K562 (cell line): ENCODE results near the gene C19orf12. TPM values are rescaled to one million over a fixed set of nuclear protein-coding genes. Genes with fewer than 3 reads are reported as not detected.

Experiments used
- ATAC-seq: fragments of 200-7000 bp; cut with Tn5 transposase; 3 replicates; pipeline ENCODE4 v1.9.1; 2020; ENCODE audit warnings: moderate library complexity
- BruUV-seq: library from RNA; stranded (reverse); fragments of 400-500 nt; replicated peaks from 2 replicates; lab custom pipeline; 2021; lab: Mats Ljungman, UMichigan
- CTCF ChIA-PET: fragments of 300-600 bp; formaldehyde crosslinking; extraction: SDS; loops from one replicate; lab custom pipeline; 2021; ENCODE audit warnings: low intra/inter-chr PET ratio; lab: Yijun Ruan, JAX
- POLR2A ChIA-PET: fragments of 300-600, 350-650 bp; sonication (Branson Sonifier 250); formaldehyde crosslinking; extraction: SDS; loops from one replicate; lab custom pipeline; 2021; ENCODE audit warnings: antibody characterized with exemption, inconsistent platforms; lab: Yijun Ruan, JAX
- DNase-seq, 4 experiments: peaks; one replicate each; pipeline versions ENCODE4 v3.0.0 to v3.0.0-alpha.2; 2011 to 2018; ENCODE audit warnings: low spot score in 3 of 4, mixed read lengths in 3 of 4; ENCODE audit errors: extremely low read depth in 1 of 4
- FAIRE-seq: peaks from 2 replicates; lab custom pipeline; 2011; peaks lifted over from hg19 to GRCh38; lab: Jason Lieb, UNC
- H2AFZ ChIP-seq: 2 replicates; pipeline ENCODE4 v1.6.0; 2011; ENCODE audit warnings: low read depth, low read length, control low read depth, inconsistent platforms
- H3K27ac ChIP-seq: fragments of 200-600 bp; 3 replicates; pipeline ENCODE4 v1.8.0; 2011; ENCODE audit warnings: low read depth, mild to moderate bottlenecking, control low read depth, inconsistent platforms, low read length, moderate library complexity, mixed read lengths; ENCODE audit errors: extremely low read depth
- H3K27me3 ChIP-seq, 2 experiments: fragments of 300-600 bp in 1 of 2; 2 replicates in 1 of 2; 3 replicates in 1 of 2; pipeline versions ENCODE4 v1.6.0 to v1.8.0; 2011; ENCODE audit warnings: inconsistent platforms in 2 of 2, low read length in 2 of 2, mild to moderate bottlenecking in 1 of 2, mixed read lengths in 1 of 2, moderate library complexity in 1 of 2; ENCODE audit not compliant: control insufficient read depth in 2 of 2, insufficient read depth in 2 of 2
- H3K36me3 ChIP-seq: fragments of 300-600 bp; 3 replicates; pipeline ENCODE4 v1.8.0; 2011; ENCODE audit warnings: mild to moderate bottlenecking, low read length, inconsistent platforms; ENCODE audit not compliant: control insufficient read depth, insufficient read depth
- H3K4me1 ChIP-seq, 2 experiments: fragments of 200-600 bp in 1 of 2; replicated peaks in 1 of 2; 2 replicates in 1 of 2; 3 replicates in 1 of 2; pipeline versions ENCODE4 v1.5.1 to v1.8.0; 2011; ENCODE audit warnings: inconsistent platforms in 2 of 2, low read length in 2 of 2, mild to moderate bottlenecking in 1 of 2, mixed read lengths in 1 of 2, moderate library complexity in 1 of 2; ENCODE audit not compliant: control insufficient read depth in 2 of 2, insufficient read depth in 2 of 2
- H3K4me2 ChIP-seq: 2 replicates; pipeline ENCODE4 v1.6.1; 2011; ENCODE audit warnings: low read length, control low read depth, inconsistent platforms, mixed read lengths; ENCODE audit not compliant: insufficient read depth
- H3K4me3 ChIP-seq: fragments of 200-600 bp; sonication (generic), shearing (Covaris generic); 2 replicates; pipeline ENCODE4 v1.5.1; 2016; ENCODE audit warnings: control low read depth, inconsistent platforms
- H3K79me2 ChIP-seq: fragments of 200-600 bp; 3 replicates; pipeline ENCODE4 v1.8.0; 2011; ENCODE audit warnings: low read length, inconsistent platforms; ENCODE audit not compliant: control insufficient read depth, insufficient read depth
- H3K9ac ChIP-seq, 2 experiments: 2 replicates each; pipeline versions ENCODE4 v1.6.0 to v1.6.1; 2011; ENCODE audit warnings: low read depth in 2 of 2, low read length in 2 of 2, control low read depth in 1 of 2, inconsistent platforms in 1 of 2, mild to moderate bottlenecking in 1 of 2, mixed read lengths in 1 of 2; ENCODE audit not compliant: insufficient read depth in 1 of 2
- H3K9me1 ChIP-seq: one replicate; pipeline ENCODE4 v1.6.0; 2011; ENCODE audit warnings: inconsistent platforms, mild to moderate bottlenecking, low read length, moderate library complexity; ENCODE audit not compliant: control insufficient read depth, insufficient read depth
- H3K9me3 ChIP-seq: replicated peaks from 2 replicates; pipeline ENCODE4 v1.5.1; 2011; ENCODE audit warnings: low read depth, low read length, inconsistent platforms; ENCODE audit not compliant: control insufficient read depth, insufficient read depth
- H4K20me1 ChIP-seq: replicated peaks from 2 replicates; pipeline ENCODE4 v1.6.1; 2011; ENCODE audit warnings: low read length, inconsistent platforms, mixed read lengths; ENCODE audit not compliant: control insufficient read depth, insufficient read depth
- FOXJ2 ChIP-seq: fragments of 200-800 bp; sonication (Bioruptor generic); IDR thresholded peaks from 2 replicates; pipeline ENCODE4 v1.6.1; 2016; ENCODE audit warnings: missing genetic modification characterization, missing compliant biosample characterization
- KDM1A ChIP-seq, 2 experiments: fragments of 450-650 bp; IDR thresholded peaks; 2 replicates each; pipeline ENCODE4 v1.6.1; 2016; ENCODE audit warnings: mild to moderate bottlenecking in 2 of 2
- MEIS2 ChIP-seq: fragments of 450-650 bp; IDR thresholded peaks from 2 replicates; pipeline ENCODE4 v1.6.1; 2014; ENCODE audit warnings: mild to moderate bottlenecking; ENCODE audit not compliant: partially characterized antibody
- NCOR1 ChIP-seq: fragments of 450-650 bp; IDR thresholded peaks from 2 replicates; pipeline ENCODE4 v1.6.1; 2016; ENCODE audit warnings: mild to moderate bottlenecking, moderate library complexity
- SIN3A ChIP-seq, 2 experiments: fragments of 150-350 bp in 1 of 2; IDR thresholded peaks; 2 replicates each; pipeline ENCODE4 v1.6.1; 2011 to 2016; ENCODE audit warnings: borderline replicate concordance in 2 of 2, low read depth in 2 of 2, low read length in 2 of 2, mild to moderate bottlenecking in 2 of 2, moderate library complexity in 2 of 2; ENCODE audit not compliant: control insufficient read depth in 1 of 2
- SMAD3 ChIP-seq: fragments of 450-650 bp; formaldehyde crosslinking; conservative IDR thresholded peaks from 2 replicates; pipeline ENCODE4 v1.4.0; 2020; ENCODE audit warnings: mild to moderate bottlenecking
- ZNF197 ChIP-seq: fragments of 200-800 bp; sonication (Bioruptor generic); IDR thresholded peaks from 2 replicates; pipeline ENCODE4 v1.6.1; 2016; ENCODE audit warnings: low read depth, missing genetic modification characterization, missing compliant biosample characterization
- ZNF766 ChIP-seq: fragments of 200-800 bp; sonication (Bioruptor generic); conservative IDR thresholded peaks from 2 replicates; pipeline ENCODE4 v1.6.1; 2016; ENCODE audit warnings: missing genetic modification characterization, missing compliant biosample characterization
- WGBS: fragments of 100-300 bp; shearing (Covaris generic); methylation state at CpG from one replicate; pipeline ENCODE4 v1.1.6; 2016; ENCODE audit warnings: low coverage, mixed read lengths; ENCODE audit not compliant: insufficient coverage; ENCODE audit errors: missing lambda C conversion rate; 5-methylcytosine and 5-hydroxymethylcytosine counted together
- in situ Hi-C: fragments of 300-500 bp; cut with MboI; formaldehyde crosslinking; loops from 4 replicates; pipeline ENCODE4 v1.15.0; 2018; ENCODE audit warnings: inconsistent platforms, mixed read lengths
- intact Hi-C: fragments of 100-400 bp; cut with micrococcal nuclease; formaldehyde crosslinking; loops from 2 replicates; pipeline ENCODE4 v1.14.2; 2022
- polyA plus RNA-seq, 8 experiments: library from polyadenylated mRNA; depleted of rRNA in 4 of 8; stranded (reverse) in 5 of 8; unstranded in 3 of 8; fragments of >200 nt; fragmentation: Nextera tagmentation in 2 of 8; fragmentation: Illumina TruSeq in 1 of 8; extraction: Ambion mirVana in 2 of 8; extraction: Trizol in 1 of 8; gene quantifications; 2 replicates each; pipeline versions ENCODE4 v1.2.1 to v1.2.3, GENCODE V29; 2011 to 2014; ENCODE audit warnings: inconsistent platforms in 1 of 8, missing spikeins in 1 of 8
- total RNA-seq, 7 experiments: library from RNA; depleted of rRNA in 6 of 7; stranded (reverse); fragments of >200 nt in 6 of 7; fragmentation: Illumina TruSeq in 2 of 7; extraction: Trizol in 2 of 7; gene quantifications; 2 replicates each; pipeline versions ENCODE4 v1.2.1 to v1.2.3, GENCODE V29; 2011 to 2021; ENCODE audit warnings: low replicate concordance in 1 of 7
- TF ChIP-seq, protein P1 (sequence below): fragments of 250-450 bp; sonication (Bioruptor Pico); IDR thresholded peaks from 2 replicates; pipeline ENCODE4 v1.4.0; 2020; ENCODE audit warnings: mild to moderate bottlenecking, moderate library complexity
- TF ChIP-seq, protein P2 (sequence below): fragments of 450-650 bp; IDR thresholded peaks from 2 replicates; pipeline ENCODE4 v1.6.1; 2016; ENCODE audit warnings: antibody characterized with exemption
- TF ChIP-seq, protein P3 (sequence below): sonication (generic); formaldehyde crosslinking; IDR thresholded peaks from 2 replicates; pipeline ENCODE4 v1.9.0; 2022; ENCODE audit warnings: mild to moderate bottlenecking, missing genetic modification reagents
- TF ChIP-seq, protein P4 (sequence below): fragments of 450-650 bp; formaldehyde crosslinking; IDR thresholded peaks from 2 replicates; pipeline ENCODE4 v1.4.0; 2020; ENCODE audit warnings: mild to moderate bottlenecking, moderate library complexity
- TF ChIP-seq, protein P5 (sequence below): fragments of 200-800 bp; sonication (Bioruptor generic); IDR thresholded peaks from 2 replicates; pipeline ENCODE4 v1.6.1; 2017; ENCODE audit warnings: missing genetic modification characterization, missing compliant biosample characterization

Gene C19orf12
- total and polyA plus RNA-seq, 9 of the 15 experiments (the other 6 are each of a cell fraction or from before 2014, with no cell fraction given), result 1.9 to 14.5 (median 10.2) TPM

DNA sequence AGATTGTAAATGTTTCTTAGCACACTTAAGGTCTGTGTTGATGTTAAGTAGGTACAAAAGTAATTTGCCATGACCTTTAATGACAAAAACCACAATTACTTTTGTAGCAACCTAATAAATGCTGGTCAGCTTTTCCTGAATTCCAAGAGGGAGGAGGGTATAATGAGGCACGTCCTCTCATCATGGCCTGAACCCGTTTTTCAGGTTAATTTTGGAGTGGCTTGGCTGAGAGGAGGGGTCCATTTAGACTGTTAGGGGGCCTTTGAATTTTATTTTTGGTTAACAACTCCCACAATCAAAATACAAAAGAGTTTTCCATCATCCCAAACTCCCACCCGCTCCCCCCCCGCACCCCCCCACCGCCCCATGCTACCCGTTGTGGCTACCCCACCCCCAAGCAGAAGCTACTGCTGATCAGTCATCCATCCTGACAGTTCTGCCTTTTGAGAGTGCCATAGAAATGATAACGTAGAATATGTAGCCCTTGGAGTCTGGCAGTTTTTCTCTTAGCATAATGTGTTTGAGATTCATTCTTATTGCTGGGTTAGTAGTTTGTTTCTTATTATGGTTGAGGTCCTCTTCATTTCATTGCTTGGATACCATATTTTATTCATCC, 64.2 kb downstream of the C19orf12 start:
- Histone ChIP-seq H3K4me2 (no peak overlapping the region; the same call in 1 of the 2 replicates), H3K4me3 (no peak overlapping the region), H3K9me1 (no peaks in the 10 kb centered on the region), H4K20me1 (no peaks in the 10 kb centered on the region), H2AFZ (peak overlapping the region; percentile 60), H3K36me3 (no peaks in the 10 kb centered on the region), H3K4me1 (peaks cover 4 to 22% of the 10 kb centered on the region in 2 experiments; a peak in 4 of 5 replicates), H3K9me3 (no peaks in the 10 kb centered on the region), H3K9ac (no peak overlapping the region), H3K27me3 (no peaks in the 10 kb centered on the region), H3K79me2 (no peaks in the 10 kb centered on the region), H3K27ac (no peak overlapping the region)
- 9% methylated on average over 6 of the region's 7 CpGs for WGBS
- DNase-seq (peak in 1 of 4 experiments; percentile 33), FAIRE-seq (no peak), ATAC-seq (peak; percentile 80)
- intact Hi-C loops (no loop called here), in situ Hi-C loops (no loop called here)
- BruUV-seq, result no TSS peak
- CTCF ChIA-PET, result no interaction called here
- POLR2A ChIA-PET, result interaction anchor here (1.2 kb wide), 1 partner anchor 11 kb away, joined by 3 read pairs; no protein-coding TSS in a partner anchor
- TF ChIP-seq, protein P1, sequence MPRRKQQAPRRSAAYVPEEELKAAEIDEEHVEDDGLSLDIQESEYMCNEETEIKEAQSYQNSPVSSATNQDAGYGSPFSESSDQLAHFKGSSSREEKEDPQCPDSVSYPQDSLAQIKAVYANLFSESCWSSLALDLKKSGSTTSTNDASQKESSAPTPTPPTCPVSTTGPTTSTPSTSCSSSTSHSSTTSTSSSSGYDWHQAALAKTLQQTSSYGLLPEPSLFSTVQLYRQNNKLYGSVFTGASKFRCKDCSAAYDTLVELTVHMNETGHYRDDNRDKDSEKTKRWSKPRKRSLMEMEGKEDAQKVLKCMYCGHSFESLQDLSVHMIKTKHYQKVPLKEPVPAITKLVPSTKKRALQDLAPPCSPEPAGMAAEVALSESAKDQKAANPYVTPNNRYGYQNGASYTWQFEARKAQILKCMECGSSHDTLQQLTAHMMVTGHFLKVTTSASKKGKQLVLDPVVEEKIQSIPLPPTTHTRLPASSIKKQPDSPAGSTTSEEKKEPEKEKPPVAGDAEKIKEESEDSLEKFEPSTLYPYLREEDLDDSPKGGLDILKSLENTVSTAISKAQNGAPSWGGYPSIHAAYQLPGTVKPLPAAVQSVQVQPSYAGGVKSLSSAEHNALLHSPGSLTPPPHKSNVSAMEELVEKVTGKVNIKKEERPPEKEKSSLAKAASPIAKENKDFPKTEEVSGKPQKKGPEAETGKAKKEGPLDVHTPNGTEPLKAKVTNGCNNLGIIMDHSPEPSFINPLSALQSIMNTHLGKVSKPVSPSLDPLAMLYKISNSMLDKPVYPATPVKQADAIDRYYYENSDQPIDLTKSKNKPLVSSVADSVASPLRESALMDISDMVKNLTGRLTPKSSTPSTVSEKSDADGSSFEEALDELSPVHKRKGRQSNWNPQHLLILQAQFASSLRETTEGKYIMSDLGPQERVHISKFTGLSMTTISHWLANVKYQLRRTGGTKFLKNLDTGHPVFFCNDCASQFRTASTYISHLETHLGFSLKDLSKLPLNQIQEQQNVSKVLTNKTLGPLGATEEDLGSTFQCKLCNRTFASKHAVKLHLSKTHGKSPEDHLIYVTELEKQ (CRISPR knock-in tag), result no peak
- TF ChIP-seq MEIS2, result peak; percentile 85
- TF ChIP-seq, protein P2, sequence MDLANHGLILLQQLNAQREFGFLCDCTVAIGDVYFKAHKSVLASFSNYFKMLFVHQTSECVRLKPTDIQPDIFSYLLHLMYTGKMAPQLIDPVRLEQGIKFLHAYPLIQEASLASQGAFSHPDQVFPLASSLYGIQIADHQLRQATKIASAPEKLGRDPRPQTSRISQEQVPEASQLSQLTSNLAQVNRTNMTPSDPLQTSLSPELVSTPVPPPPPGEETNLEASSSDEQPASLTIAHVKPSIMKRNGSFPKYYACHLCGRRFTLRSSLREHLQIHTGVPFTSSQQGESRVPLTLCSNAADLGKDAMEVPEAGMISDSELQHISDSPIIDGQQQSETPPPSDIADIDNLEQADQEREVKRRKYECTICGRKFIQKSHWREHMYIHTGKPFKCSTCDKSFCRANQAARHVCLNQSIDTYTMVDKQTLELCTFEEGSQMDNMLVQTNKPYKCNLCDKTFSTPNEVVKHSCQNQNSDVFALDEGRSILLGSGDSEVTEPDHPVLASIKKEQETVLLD, result no peak
- no peak for TF ChIP-seq NCOR1
- TF ChIP-seq, protein P3, sequence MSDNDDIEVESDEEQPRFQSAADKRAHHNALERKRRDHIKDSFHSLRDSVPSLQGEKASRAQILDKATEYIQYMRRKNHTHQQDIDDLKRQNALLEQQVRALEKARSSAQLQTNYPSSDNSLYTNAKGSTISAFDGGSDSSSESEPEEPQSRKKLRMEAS (CRISPR knock-in tag), result no peak
- TF ChIP-seq KDM1A (IDR thresholded peaks at IDR 0.05), result no peak
- TF ChIP-seq ZNF766 (CRISPR knock-in tag), result no peak
- no peak for TF ChIP-seq ZNF197 (CRISPR knock-in tag)
- TF ChIP-seq, protein P4, sequence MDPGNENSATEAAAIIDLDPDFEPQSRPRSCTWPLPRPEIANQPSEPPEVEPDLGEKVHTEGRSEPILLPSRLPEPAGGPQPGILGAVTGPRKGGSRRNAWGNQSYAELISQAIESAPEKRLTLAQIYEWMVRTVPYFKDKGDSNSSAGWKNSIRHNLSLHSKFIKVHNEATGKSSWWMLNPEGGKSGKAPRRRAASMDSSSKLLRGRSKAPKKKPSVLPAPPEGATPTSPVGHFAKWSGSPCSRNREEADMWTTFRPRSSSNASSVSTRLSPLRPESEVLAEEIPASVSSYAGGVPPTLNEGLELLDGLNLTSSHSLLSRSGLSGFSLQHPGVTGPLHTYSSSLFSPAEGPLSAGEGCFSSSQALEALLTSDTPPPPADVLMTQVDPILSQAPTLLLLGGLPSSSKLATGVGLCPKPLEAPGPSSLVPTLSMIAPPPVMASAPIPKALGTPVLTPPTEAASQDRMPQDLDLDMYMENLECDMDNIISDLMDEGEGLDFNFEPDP, result no peak
- no peak for TF ChIP-seq SMAD3 (CRISPR knock-in tag)
- TF ChIP-seq SIN3A (IDR thresholded peaks at IDR 0.05; ENCODE audit: borderline replicate concordance in 2 of 2, control insufficient read depth in 1 of 2, low read depth in 2 of 2, low read length in 2 of 2), result no peak
- TF ChIP-seq FOXJ2 (tag), result no peak
- TF ChIP-seq, protein P5, sequence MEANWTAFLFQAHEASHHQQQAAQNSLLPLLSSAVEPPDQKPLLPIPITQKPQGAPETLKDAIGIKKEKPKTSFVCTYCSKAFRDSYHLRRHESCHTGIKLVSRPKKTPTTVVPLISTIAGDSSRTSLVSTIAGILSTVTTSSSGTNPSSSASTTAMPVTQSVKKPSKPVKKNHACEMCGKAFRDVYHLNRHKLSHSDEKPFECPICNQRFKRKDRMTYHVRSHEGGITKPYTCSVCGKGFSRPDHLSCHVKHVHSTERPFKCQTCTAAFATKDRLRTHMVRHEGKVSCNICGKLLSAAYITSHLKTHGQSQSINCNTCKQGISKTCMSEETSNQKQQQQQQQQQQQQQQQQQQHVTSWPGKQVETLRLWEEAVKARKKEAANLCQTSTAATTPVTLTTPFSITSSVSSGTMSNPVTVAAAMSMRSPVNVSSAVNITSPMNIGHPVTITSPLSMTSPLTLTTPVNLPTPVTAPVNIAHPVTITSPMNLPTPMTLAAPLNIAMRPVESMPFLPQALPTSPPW, result peak; percentile 88
